HCT116 (cell line): ENCODE measurements around the gene MAGED1. TPM values are rescaled to one million over a fixed set of nuclear protein-coding genes. Genes with fewer than 3 reads are reported as not detected.

Experiments
- ATAC-seq: fragments of 200-7000 bp; cut with Tn5 transposase; 2 replicates; pipeline ENCODE4 v1.9.1; 2020; ENCODE audit warnings: mild to moderate bottlenecking, moderate library complexity
- BruUV-seq: library from RNA; stranded (reverse); fragments of 400-500 nt; replicated peaks from 2 replicates; lab custom pipeline; 2021; lab: Mats Ljungman, UMichigan
- CTCF ChIA-PET: fragments of 300-600 bp; sonication (Branson Sonifier 250); formaldehyde crosslinking; loops from one replicate; lab custom pipeline; 2021; ENCODE audit warnings: antibody characterized with exemption; lab: Charles Lee
- POLR2A ChIA-PET: fragments of 300-600, 350-600 bp; sonication (Branson Sonifier 250); formaldehyde crosslinking; loops from one replicate; lab custom pipeline; 2021; ENCODE audit warnings: antibody characterized with exemption; lab: Charles Lee
- RAD21 ChIA-PET, 2 experiments: fragments of 300-600 bp; sonication (Branson Sonifier 250); formaldehyde crosslinking; loops; one replicate each; lab custom pipeline; 2023; ENCODE audit warnings: low total read pairs in 2 of 2; ENCODE audit not compliant: uncharacterized antibody in 2 of 2, unreplicated experiment in 2 of 2, low non-redundant PET in 1 of 2; lab: Charles Lee
- DNase-seq: peaks from one replicate; pipeline ENCODE4 v3.0.0-alpha.2; 2010; ENCODE audit warnings: low read depth, low spot score
- H2AFZ ChIP-seq: fragments of 200-600 bp; shearing (Covaris generic), sonication (generic); 2 replicates; pipeline ENCODE4 v1.6.1; 2017; ENCODE audit warnings: low read depth, mixed run types, mixed read lengths, antibody characterized with exemption, low read length; ENCODE audit not compliant: poor library complexity, severe bottlenecking
- H3K27ac ChIP-seq: 2 replicates; pipeline ENCODE4 v1.5.1; 2012; ENCODE audit warnings: low read depth, low read length
- H3K27me3 ChIP-seq: fragments of 200-600 bp; sonication (generic); 2 replicates; pipeline ENCODE4 v1.6.1; 2016; ENCODE audit warnings: mixed run types, low read length, mixed read lengths; ENCODE audit not compliant: insufficient read depth
- H3K36me3 ChIP-seq, 2 experiments: fragments of 200-500 bp in 1 of 2; fragments of 200-600 bp in 1 of 2; sonication (Bioruptor generic) in 1 of 2; sonication (generic) in 1 of 2; 2 replicates each; pipeline versions ENCODE4 v1.5.1 to v1.6.1; 2014 to 2016; ENCODE audit warnings: low read length in 2 of 2, inconsistent platforms in 1 of 2, mixed read lengths in 1 of 2, mixed run types in 1 of 2; ENCODE audit not compliant: insufficient read depth in 2 of 2, control insufficient read depth in 1 of 2
- H3K4me1 ChIP-seq, 2 experiments: fragments of 200-600 bp in 1 of 2; sonication (generic) in 1 of 2; 2 replicates each; pipeline versions ENCODE4 v1.5.1 to v1.6.1; 2012 to 2017; ENCODE audit warnings: low read length in 2 of 2, inconsistent platforms in 1 of 2, mild to moderate bottlenecking in 1 of 2, mixed read lengths in 1 of 2, mixed run types in 1 of 2, moderate library complexity in 1 of 2; ENCODE audit not compliant: insufficient read depth in 2 of 2, control insufficient read depth in 1 of 2
- H3K4me2 ChIP-seq: fragments of 200-600 bp; sonication (generic); 2 replicates; pipeline ENCODE4 v1.6.1; 2017; ENCODE audit warnings: mixed run types, low read length, mixed read lengths
- H3K4me3 ChIP-seq, 2 experiments: fragments of 200-600 bp in 1 of 2; sonication (generic) in 1 of 2; replicated peaks in 1 of 2; 2 replicates each; pipeline ENCODE4 v1.5.1; 2011 to 2016; ENCODE audit warnings: low read length in 2 of 2, control low read depth in 1 of 2, low read depth in 1 of 2, mild to moderate bottlenecking in 1 of 2, mixed read lengths in 1 of 2, mixed run types in 1 of 2
- H3K79me2 ChIP-seq: fragments of 200-600 bp; sonication (generic); 2 replicates; pipeline ENCODE4 v1.6.1; 2017; ENCODE audit warnings: mild to moderate bottlenecking, mixed run types, low read length, moderate library complexity, mixed read lengths; ENCODE audit not compliant: insufficient read depth
- H3K9ac ChIP-seq: fragments of 200-600 bp; sonication (generic); 2 replicates; pipeline ENCODE4 v1.6.1; 2016; ENCODE audit warnings: low read length, mixed read lengths
- H3K9me2 ChIP-seq: fragments of 200-600 bp; sonication (generic), shearing (Covaris generic); 2 replicates; pipeline ENCODE4 v1.6.1; 2017; ENCODE audit warnings: mixed run types, mild to moderate bottlenecking, moderate library complexity; ENCODE audit not compliant: insufficient read depth
- H3K9me3 ChIP-seq, 2 experiments: fragments of 200-500 bp in 1 of 2; fragments of 200-600 bp in 1 of 2; sonication (Bioruptor generic) in 1 of 2; sonication (generic) in 1 of 2; 2 replicates each; pipeline ENCODE4 v1.6.1; 2014 to 2017; ENCODE audit warnings: low read length in 2 of 2, mixed read lengths in 2 of 2, inconsistent platforms in 1 of 2, low read depth in 1 of 2, mild to moderate bottlenecking in 1 of 2, mixed run types in 1 of 2, moderate library complexity in 1 of 2; ENCODE audit not compliant: control insufficient read depth in 1 of 2, insufficient read depth in 1 of 2
- H4K20me1 ChIP-seq: fragments of 200-600 bp; sonication (generic), shearing (Covaris generic); 2 replicates; pipeline ENCODE4 v1.6.1; 2017; ENCODE audit warnings: mixed run types, mild to moderate bottlenecking, moderate library complexity; ENCODE audit not compliant: insufficient read depth
- ATF3 ChIP-seq: IDR thresholded peaks from 2 replicates; pipeline ENCODE4 v1.6.1; 2012
- CEBPB ChIP-seq: IDR thresholded peaks from 2 replicates; pipeline ENCODE4 v1.6.1; 2012; ENCODE audit warnings: low read depth
- JUND ChIP-seq: IDR thresholded peaks from 2 replicates; pipeline ENCODE4 v1.6.1; 2012
- TCF7L2 ChIP-seq: IDR thresholded peaks from 2 replicates; pipeline ENCODE4 v1.7.0; 2011; ENCODE audit warnings: borderline replicate concordance, inconsistent platforms; ENCODE audit not compliant: insufficient read depth, insufficient read length; ENCODE audit errors: extremely low read depth
- ZBTB33 ChIP-seq: IDR thresholded peaks from 2 replicates; pipeline ENCODE4 v1.6.1; 2011; ENCODE audit warnings: mild to moderate bottlenecking, low read length, moderate library complexity; ENCODE audit not compliant: insufficient replicate concordance; ENCODE audit errors: extremely low read depth
- ZNF274 ChIP-seq: fragments of 200-500 bp; sonication (Bioruptor generic); IDR thresholded peaks from 2 replicates; pipeline ENCODE4 v1.6.1; 2014; ENCODE audit warnings: mild to moderate bottlenecking, low read depth, low read length, inconsistent platforms
- intact Hi-C: fragments of 100-400 bp; cut with micrococcal nuclease; formaldehyde crosslinking; loops from 2 replicates; pipeline ENCODE4 v1.10.0; 2022
- total RNA-seq: library from RNA; stranded (reverse); gene quantifications from one replicate; pipeline ENCODE4 v1.2.1, GENCODE V29; 2021; ENCODE audit not compliant: unreplicated experiment

The MAGED1 gene
- total RNA-seq, 1 experiment from 2014 or later: 82.3 TPM

GRCh38 chrX:51855698-51856097, 37.7 kb upstream of the MAGED1 start (continued):
- TF ChIP-seq ZBTB33: no peak

- CTCF ChIA-PET: no interaction called here
Measured at GRCh38 chrX:51857159-51857733, 36.2 kb upstream of the MAGED1 start.

More at GRCh38 chrX:51857159-51857733, 36.2 kb upstream of the MAGED1 start:
- Histone ChIP-seq H3K4me3 (no peak overlapping the region), H3K79me2 (peaks cover 10% of the 10 kb centered on the region), H3K27ac (no peak overlapping the region), H3K9me2 (no peaks in the 10 kb centered on the region), H3K36me3 (no peaks in the 10 kb centered on the region; a peak in 1 of 4 replicates), H3K27me3 (no peaks in the 10 kb centered on the region), H4K20me1 (no peaks in the 10 kb centered on the region), H2AFZ (no peak overlapping the region), H3K4me1 (no peaks in the 10 kb centered on the region), H3K9me3 (no peaks in the 10 kb centered on the region; a peak in 1 of 4 replicates), H3K9ac (no peak overlapping the region), H3K4me2 (no peak overlapping the region)
- DNase-seq: no peak
- TF ChIP-seq ZNF274 (peak; percentile 61), CEBPB (no peak), TCF7L2 (no peak), ATF3 (no peak), JUND (no peak)
- POLR2A ChIA-PET: no interaction called here
- no TSS peak for BruUV-seq
- RAD21 ChIA-PET: no interaction called here
- intact Hi-C loops: no loop called here
- no peak for ATAC-seq
